ENCODE results near the gene CD47.

CD47 gene

GRCh38 chr3:108090701-108091497 is at the start of gene CD47:
CD47 (minus strand) TSS chr3:108091031; CDS start chr3:108090908, 123 bp downstream.
- Mint-ChIP-seq H3K9me3 (no peaks in the 10 kb centered on the region), H3K27me3 (peaks cover 9% of the 10 kb centered on the region), H3K36me3 (ENCODE audit: low read depth) (peaks cover 19% of the 10 kb centered on the region), H3K4me1 (ENCODE audit: low read depth) (peaks cover 14% of the 10 kb centered on the region), H3K27ac (peak within 1 kb of the TSS; percentile 98), H3K4me3 (peak within 1 kb of the TSS; percentile 97)
- intact Hi-C loops (cut with micrococcal nuclease): loop anchor here (2.0 to 5.0 kb wide), 3 partner anchors 36 to 201 kb away; partner anchors contain the start of gene IFT57

- Mint-ChIP-seq H3K27ac (no peak overlapping the region), H3K36me3 (ENCODE audit: low read depth) (no peaks in the 10 kb centered on the region), H3K4me1 (ENCODE audit: low read depth) (peaks cover 25% of the 10 kb centered on the region)
Observed at GRCh38 chr3:108137460-108137814, 46.6 kb upstream of the CD47 start.

GRCh38 chr3:108136561-108137459 is 46.0 kb upstream of the CD47 start:
- Mint-ChIP-seq H3K4me3 (no peak overlapping the region), H3K9me3 (no peaks in the 10 kb centered on the region), H3K4me1 (ENCODE audit: low read depth) (peaks cover 31% of the 10 kb centered on the region), H3K36me3 (ENCODE audit: low read depth) (no peaks in the 10 kb centered on the region), H3K27me3 (no peaks in the 10 kb centered on the region), H3K27ac (no peak overlapping the region)
- intact Hi-C loops (cut with micrococcal nuclease): no loop called here

More at GRCh38 chr3:108137460-108137814, 46.6 kb upstream of the CD47 start:
- H3K9me3 Mint-ChIP-seq: no peaks in the 10 kb centered on the region
- H3K27me3 Mint-ChIP-seq: no peaks in the 10 kb centered on the region
- H3K4me3 Mint-ChIP-seq: no peak overlapping the region
- intact Hi-C loops (cut with micrococcal nuclease): no loop called here

GRCh38 chr3:108134555-108134880 is 43.7 kb upstream of the CD47 start:
- peaks cover 44% of the 10 kb centered on the region for H3K4me1 Mint-ChIP-seq (ENCODE audit: low read depth)
- no peaks in the 10 kb centered on the region for H3K27me3 Mint-ChIP-seq
- no peak overlapping the region for H3K4me3 Mint-ChIP-seq
- no peaks in the 10 kb centered on the region for H3K9me3 Mint-ChIP-seq
- intact Hi-C loops (cut with micrococcal nuclease): no loop called here
- H3K36me3 Mint-ChIP-seq (ENCODE audit: low read depth): no peaks in the 10 kb centered on the region
- peak overlapping the region; percentile 38 for H3K27ac Mint-ChIP-seq

- intact Hi-C loops (cut with micrococcal nuclease): loop anchor here (2.0 kb wide), 1 partner anchor 89 kb away; the partner anchor contains the start of gene IFT57
- Mint-ChIP-seq H3K27me3 (no peaks in the 10 kb centered on the region), H3K36me3 (ENCODE audit: low read depth) (no peaks in the 10 kb centered on the region), H3K4me3 (no peak overlapping the region), H3K27ac (no peak overlapping the region), H3K4me1 (ENCODE audit: low read depth) (peaks cover 44% of the 10 kb centered on the region), H3K9me3 (no peaks in the 10 kb centered on the region)
Observed at GRCh38 chr3:108133858-108134554, 43.2 kb upstream of the CD47 start.

GRCh38 chr3:108133048-108133369 is 42.2 kb upstream of the CD47 start:
- Mint-ChIP-seq H3K27ac (peak overlapping the region; percentile 86), H3K27me3 (no peaks in the 10 kb centered on the region), H3K9me3 (no peaks in the 10 kb centered on the region), H3K4me3 (peak overlapping the region; percentile 48), H3K4me1 (ENCODE audit: low read depth) (peaks cover 52% of the 10 kb centered on the region), H3K36me3 (ENCODE audit: low read depth) (no peaks in the 10 kb centered on the region)
- intact Hi-C loops (cut with micrococcal nuclease): loop anchor here (2.0 kb wide), 1 partner anchor 90 kb away; the partner anchor contains the start of gene IFT57

- H3K36me3 Mint-ChIP-seq (ENCODE audit: low read depth): no peaks in the 10 kb centered on the region
- H3K27ac Mint-ChIP-seq: peak overlapping the region; percentile 86
- no peaks in the 10 kb centered on the region for H3K9me3 Mint-ChIP-seq
- peaks cover 58% of the 10 kb centered on the region for H3K4me1 Mint-ChIP-seq (ENCODE audit: low read depth)
- no peaks in the 10 kb centered on the region for H3K27me3 Mint-ChIP-seq
- H3K4me3 Mint-ChIP-seq: no peak overlapping the region
- intact Hi-C loops (cut with micrococcal nuclease): loop anchor here (2.0 kb wide), 1 partner anchor 91 kb away; the partner anchor contains the start of gene IFT57
Observed at GRCh38 chr3:108131475-108132134, 40.8 kb upstream of the CD47 start.

GRCh38 chr3:108130701-108131474 is 40.1 kb upstream of the CD47 start:
- Mint-ChIP-seq H3K36me3 (ENCODE audit: low read depth) (no peaks in the 10 kb centered on the region), H3K9me3 (no peaks in the 10 kb centered on the region), H3K4me3 (no peak overlapping the region), H3K4me1 (ENCODE audit: low read depth) (peaks cover 62% of the 10 kb centered on the region), H3K27ac (peak overlapping the region; percentile 86), H3K27me3 (no peaks in the 10 kb centered on the region)
- intact Hi-C loops (cut with micrococcal nuclease): no loop called here

GRCh38 chr3:108130236-108130635 is 39.4 kb upstream of the CD47 start:
- intact Hi-C loops (cut with micrococcal nuclease): no loop called here
- no peak overlapping the region for H3K4me3 Mint-ChIP-seq
- no peak overlapping the region for H3K27ac Mint-ChIP-seq

GRCh38 chr3:108127301-108127988 is 36.6 kb upstream of the CD47 start:
- Mint-ChIP-seq H3K36me3 (ENCODE audit: low read depth) (no peaks in the 10 kb centered on the region), H3K4me1 (ENCODE audit: low read depth) (peaks cover 67% of the 10 kb centered on the region), H3K4me3 (no peak overlapping the region), H3K27me3 (no peaks in the 10 kb centered on the region), H3K9me3 (no peaks in the 10 kb centered on the region), H3K27ac (peak overlapping the region; percentile 19)
- intact Hi-C loops (cut with micrococcal nuclease): loop anchor here (5.0 kb wide), 1 partner anchor 35 kb away; the partner anchor contains the start of gene CD47

More at GRCh38 chr3:108130236-108130635, 39.4 kb upstream of the CD47 start:
- Mint-ChIP-seq H3K4me1 (ENCODE audit: low read depth) (peaks cover 68% of the 10 kb centered on the region), H3K9me3 (no peaks in the 10 kb centered on the region), H3K27me3 (no peaks in the 10 kb centered on the region), H3K36me3 (ENCODE audit: low read depth) (no peaks in the 10 kb centered on the region)

GRCh38 chr3:108126348-108126747 is 35.5 kb upstream of the CD47 start:
- no peaks in the 10 kb centered on the region for H3K27me3 Mint-ChIP-seq
- H3K27ac Mint-ChIP-seq: peak overlapping the region; percentile 90
- peaks cover 62% of the 10 kb centered on the region for H3K4me1 Mint-ChIP-seq (ENCODE audit: low read depth)
- H3K4me3 Mint-ChIP-seq: no peak overlapping the region
- intact Hi-C loops (cut with micrococcal nuclease): loop anchor here (5.0 kb wide), 1 partner anchor 34 kb away; the partner anchor contains the start of gene CD47
- H3K36me3 Mint-ChIP-seq (ENCODE audit: low read depth): no peaks in the 10 kb centered on the region
- H3K9me3 Mint-ChIP-seq: no peaks in the 10 kb centered on the region

GRCh38 chr3:108125550-108126071 is 34.8 kb upstream of the CD47 start:
- H3K4me3 Mint-ChIP-seq: no peak overlapping the region
- peaks cover 55% of the 10 kb centered on the region for H3K4me1 Mint-ChIP-seq (ENCODE audit: low read depth)
- peak overlapping the region; percentile 90 for H3K27ac Mint-ChIP-seq
- H3K9me3 Mint-ChIP-seq: no peaks in the 10 kb centered on the region
- H3K27me3 Mint-ChIP-seq: no peaks in the 10 kb centered on the region
- intact Hi-C loops (cut with micrococcal nuclease): loop anchor here (5.0 kb wide), 1 partner anchor 33 kb away; the partner anchor contains the start of gene CD47
- H3K36me3 Mint-ChIP-seq (ENCODE audit: low read depth): no peaks in the 10 kb centered on the region
